NCI-H1105 (cell line): ENCODE data around the gene B3GALT4.
"Not testable (repeated sequence)": the region's sequence is repeated elsewhere in the genome, so short reads cannot be mapped to it uniquely, and the experiment has no call there.

Experiments
- DNase-seq: peaks from one replicate; lab custom pipeline; 2025; lab: John Stamatoyannopoulos, UW

Gene B3GALT4, protein sequence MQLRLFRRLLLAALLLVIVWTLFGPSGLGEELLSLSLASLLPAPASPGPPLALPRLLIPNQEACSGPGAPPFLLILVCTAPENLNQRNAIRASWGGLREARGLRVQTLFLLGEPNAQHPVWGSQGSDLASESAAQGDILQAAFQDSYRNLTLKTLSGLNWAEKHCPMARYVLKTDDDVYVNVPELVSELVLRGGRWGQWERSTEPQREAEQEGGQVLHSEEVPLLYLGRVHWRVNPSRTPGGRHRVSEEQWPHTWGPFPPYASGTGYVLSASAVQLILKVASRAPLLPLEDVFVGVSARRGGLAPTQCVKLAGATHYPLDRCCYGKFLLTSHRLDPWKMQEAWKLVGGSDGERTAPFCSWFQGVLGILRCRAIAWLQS

GRCh38 chr6:33276864-33277662, at the start of gene B3GALT4:
Gene B3GALT4 (plus strand): TSS chr6:33277123. CDS start chr6:33277420, 297 bp downstream.
- DNase-seq = peak; percentile 89

DNA sequence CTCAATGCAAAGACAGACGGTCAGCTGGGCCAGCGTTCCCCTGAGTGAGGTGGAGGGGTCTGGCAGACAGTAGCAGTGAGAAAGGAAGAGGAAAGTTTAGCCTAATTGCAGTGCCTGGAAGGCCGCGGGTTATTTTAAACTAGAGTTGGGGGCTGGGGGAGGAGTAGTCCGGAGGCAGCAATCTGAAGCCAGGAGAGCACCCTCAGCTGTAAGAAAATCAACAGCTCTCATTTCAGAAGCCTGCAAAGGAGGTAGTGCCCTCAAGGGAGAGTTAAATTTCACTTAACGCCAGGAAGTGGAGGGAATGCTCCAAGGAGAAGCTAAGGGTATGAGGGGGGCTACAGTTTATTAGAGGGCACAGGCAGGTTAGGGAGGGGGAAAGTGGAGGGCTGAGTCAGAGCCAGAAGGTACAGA, 41.7 kb upstream of the B3GALT4 start:
- DNase-seq = no peak

DNA sequence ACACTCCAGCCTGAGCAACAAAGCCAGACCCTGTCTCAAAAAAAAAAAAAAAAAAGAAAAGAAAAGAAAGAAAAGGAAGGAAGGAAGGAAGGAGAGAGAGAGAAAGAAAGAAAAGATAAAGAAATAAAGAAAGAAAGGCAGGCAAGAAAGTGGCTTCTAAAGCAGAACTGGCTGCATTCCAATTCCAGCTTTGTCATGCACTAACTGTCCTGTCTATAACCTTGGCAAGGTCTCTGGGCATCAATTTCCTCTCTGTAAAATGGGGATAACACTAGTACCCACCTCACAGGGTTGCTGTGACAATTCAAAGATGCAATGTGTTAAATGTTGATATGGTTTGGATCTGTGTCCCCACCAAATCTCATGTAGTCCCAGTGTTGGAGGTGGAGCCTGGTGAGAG, 40.6 kb upstream of the B3GALT4 start:
- no peak for DNase-seq

GRCh38 chr6:33236852-33237251, 40.1 kb upstream of the B3GALT4 start:
- DNase-seq = no peak

DNA sequence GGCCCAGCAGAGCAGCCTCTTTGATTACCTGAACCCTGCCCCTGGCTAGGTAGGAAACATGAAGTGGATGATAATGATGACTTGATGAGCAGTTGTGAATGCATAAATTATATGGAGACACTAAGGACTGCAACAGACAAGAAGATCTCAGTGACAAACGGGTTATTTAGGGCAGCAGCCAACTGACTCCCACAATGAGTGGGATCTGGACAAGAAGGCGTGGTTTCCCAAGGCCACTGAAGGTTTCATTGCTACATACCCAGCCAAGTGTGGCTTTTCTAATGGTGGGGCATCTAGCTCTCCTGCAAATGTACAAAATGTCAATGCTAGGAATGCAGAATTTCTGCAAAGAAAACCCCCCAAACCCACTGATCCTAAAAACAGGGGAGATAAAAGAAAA, 39.2 kb upstream of the B3GALT4 start:
- DNase-seq = no peak

GRCh38 chr6:33241968-33242367, 35.0 kb upstream of the B3GALT4 start:
- no peak for DNase-seq

GRCh38 chr6:33243476-33243875, 33.4 kb upstream of the B3GALT4 start:
- DNase-seq = no peak

DNA sequence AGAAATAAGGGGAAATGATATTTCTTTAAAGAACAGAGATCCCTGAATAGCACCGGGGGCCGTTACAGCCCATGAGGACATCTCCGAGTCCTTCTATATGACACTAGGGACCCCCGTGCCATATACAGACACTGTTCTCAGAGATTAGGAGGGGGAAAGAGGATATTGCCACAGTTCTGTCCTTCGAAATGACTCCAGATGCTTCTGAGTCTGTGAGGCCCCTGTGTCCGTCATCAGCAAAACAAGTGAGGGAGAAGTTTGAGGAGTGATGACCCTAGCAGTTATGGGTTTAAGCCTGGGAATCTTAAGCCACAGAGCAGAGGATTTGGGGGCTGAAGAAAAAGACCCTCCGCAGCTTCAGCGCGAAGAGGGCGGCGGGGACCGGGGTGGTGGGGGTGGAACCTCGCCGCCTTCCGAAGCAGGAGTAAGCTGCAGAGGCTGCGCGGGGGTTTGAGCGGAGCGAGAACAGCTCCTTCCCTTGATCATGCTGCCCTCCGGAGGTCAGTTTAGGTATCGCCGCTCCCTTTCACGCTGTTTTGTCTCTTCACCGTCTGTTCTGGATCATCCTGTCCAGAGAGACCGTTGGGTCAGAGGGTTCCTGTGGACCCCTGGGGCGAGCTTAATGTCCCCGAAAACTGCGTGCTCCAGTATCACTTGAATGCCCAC, 28.8 kb upstream of the B3GALT4 start:
- peak; percentile 76 for DNase-seq

DNA sequence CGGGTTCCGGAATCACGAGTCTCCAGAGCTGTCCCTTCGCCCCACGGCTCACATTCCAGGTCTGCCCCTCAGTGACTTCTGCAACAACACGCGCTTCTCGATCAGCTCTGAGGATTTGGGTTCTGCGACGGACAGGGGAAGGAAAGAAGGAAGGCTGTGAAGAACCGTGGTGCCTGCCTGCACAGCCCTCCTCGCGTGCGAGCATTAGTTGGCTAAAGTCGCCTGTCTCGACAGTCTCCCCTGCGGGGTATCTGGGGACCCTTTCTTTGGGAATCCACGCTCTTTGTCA, 28.3 kb upstream of the B3GALT4 start:
- DNase-seq = no peak

GRCh38 chr6:33248932-33249731, 27.8 kb upstream of the B3GALT4 start:
- DNase-seq = peak; percentile 98

DNA sequence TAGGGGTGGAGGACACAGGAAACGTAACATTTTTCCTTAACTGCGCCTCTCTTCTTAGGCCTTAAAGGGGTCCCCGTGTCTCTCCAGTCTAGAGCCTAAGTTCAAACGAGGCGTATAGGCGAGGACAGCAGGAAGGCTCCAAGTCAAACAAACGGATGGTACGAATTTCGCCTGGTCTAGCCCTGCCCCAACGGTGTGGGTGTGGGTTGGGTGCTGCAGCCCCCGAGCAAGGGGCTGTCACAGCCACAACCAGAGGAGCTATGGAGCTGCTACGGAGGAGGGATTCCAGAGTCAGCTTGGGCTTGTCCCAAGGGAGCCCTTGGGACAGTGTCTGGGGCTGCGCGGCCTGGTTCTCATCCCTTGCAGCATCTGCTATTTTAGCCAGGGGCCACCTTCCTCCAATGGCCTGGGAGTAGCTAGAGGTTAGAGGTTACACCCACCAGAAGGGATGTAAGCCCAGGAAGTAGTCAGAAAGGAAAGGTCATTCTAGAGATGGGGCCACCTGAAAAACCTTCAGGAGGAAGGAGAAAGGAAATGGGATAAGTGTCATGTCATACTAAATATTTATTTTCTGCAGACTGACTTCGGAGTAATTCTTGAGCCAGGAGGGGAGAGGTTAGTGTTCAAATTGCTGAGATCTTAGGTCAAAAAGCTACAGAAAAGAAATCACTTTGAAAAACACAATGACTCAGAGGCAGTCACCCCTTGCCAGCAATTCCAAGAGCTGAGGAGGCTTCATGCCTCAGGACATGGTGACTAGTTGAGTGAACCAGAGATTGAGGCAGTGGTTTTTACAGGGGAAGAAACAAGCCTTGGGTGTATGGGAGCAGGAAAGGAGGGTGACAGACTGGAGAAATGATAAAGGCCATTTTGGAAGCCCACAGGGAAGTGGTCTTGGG, 26.9 kb upstream of the B3GALT4 start:
- no peak for DNase-seq

- DNase-seq = no peak
Observed at GRCh38 chr6:33250731-33251130, 26.2 kb upstream of the B3GALT4 start.

DNA sequence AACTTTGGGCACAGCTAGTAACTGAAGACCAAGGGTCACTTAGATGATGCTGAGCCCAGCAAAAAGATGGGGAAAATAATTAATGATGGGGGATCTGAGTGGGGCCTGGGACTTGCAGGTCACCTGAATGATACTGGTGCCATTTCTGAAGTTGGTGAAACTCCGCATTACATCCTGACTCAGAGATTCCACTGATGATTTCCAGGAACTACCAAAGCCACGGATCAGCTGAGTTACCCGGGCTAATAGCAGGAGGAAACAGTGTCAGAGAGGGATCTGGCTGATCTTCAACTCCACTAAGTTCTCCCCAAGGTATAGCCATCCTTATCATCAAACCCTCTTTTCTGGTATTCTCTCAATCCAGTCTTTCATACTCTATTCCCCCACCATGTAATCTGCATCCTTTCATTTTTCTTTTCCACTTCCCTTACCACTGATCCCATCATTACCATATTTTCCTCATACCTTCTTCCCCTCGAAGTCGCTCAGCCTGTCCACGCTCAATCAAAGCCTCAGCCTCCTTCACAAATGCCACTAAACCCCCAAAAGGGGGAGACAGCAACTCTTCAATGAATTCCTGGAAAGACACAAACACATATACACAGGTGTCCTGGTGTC, 25.4 kb upstream of the B3GALT4 start:
- no peak for DNase-seq

- no peak for DNase-seq
Observed at GRCh38 chr6:33252759-33253158, 24.2 kb upstream of the B3GALT4 start.

GRCh38 chr6:33254591-33254990, 22.3 kb upstream of the B3GALT4 start:
- DNase-seq = no peak

DNA sequence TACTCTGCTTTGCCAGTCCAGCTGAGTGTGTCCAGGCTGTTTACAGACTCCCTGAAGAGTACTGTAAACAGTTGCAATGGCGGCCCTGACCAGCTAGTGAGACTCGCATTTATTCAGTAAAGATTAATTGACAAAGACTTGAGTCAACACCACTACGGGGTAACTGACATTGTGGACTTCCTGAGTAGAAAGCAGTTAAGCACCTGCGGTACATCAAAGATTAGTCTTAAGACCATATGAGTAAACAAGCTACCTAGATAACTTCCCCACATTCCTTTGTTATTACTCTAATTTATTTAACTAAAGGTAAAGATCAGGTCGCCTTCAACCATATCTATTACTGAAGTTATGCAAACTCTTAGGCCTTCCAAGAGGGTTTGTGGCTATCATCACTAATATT, 17.9 kb upstream of the B3GALT4 start:
- no peak for DNase-seq

GRCh38 chr6:33262490-33262889, 14.4 kb upstream of the B3GALT4 start:
- not testable (repeated sequence) for DNase-seq

GRCh38 chr6:33264015-33264414, 12.9 kb upstream of the B3GALT4 start:
- no peak for DNase-seq

- no peak for DNase-seq
Observed at GRCh38 chr6:33271117-33271467, 5.8 kb upstream of the B3GALT4 start.

GRCh38 chr6:33271468-33272274, 5.3 kb upstream of the B3GALT4 start, which contains the start of the genes RPS18 and VPS52:
Gene RPS18 (plus strand): TSS chr6:33272075. CDS start chr6:33272120, 45 bp downstream.
Gene VPS52 (minus strand): TSS chr6:33271876. CDS start chr6:33271675, 201 bp downstream.
- DNase-seq = peak; percentile 97
